ENCODE results near the gene SLC6A4.

DNA sequence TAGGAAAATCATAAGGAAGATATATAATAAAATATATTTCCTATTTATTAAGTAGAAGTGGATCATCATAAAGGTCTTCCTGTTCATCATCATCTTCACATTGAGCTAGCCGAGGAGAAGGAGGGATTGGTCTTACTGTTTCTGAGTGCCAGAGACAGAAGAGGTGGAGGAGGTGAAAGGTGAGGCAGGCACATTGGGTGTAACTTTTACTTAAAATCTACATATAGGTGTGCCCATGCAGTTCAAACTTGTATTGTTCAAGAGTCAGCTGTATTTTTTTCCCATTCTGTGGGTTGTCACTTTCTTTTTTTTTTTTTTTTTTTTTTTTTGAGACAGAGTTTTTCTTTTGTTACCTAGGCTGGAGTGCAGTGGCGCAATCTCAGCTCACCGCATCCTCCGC, 84.0 kb downstream of the SLC6A4 start:
- TF ChIP-seq, protein P1, sequence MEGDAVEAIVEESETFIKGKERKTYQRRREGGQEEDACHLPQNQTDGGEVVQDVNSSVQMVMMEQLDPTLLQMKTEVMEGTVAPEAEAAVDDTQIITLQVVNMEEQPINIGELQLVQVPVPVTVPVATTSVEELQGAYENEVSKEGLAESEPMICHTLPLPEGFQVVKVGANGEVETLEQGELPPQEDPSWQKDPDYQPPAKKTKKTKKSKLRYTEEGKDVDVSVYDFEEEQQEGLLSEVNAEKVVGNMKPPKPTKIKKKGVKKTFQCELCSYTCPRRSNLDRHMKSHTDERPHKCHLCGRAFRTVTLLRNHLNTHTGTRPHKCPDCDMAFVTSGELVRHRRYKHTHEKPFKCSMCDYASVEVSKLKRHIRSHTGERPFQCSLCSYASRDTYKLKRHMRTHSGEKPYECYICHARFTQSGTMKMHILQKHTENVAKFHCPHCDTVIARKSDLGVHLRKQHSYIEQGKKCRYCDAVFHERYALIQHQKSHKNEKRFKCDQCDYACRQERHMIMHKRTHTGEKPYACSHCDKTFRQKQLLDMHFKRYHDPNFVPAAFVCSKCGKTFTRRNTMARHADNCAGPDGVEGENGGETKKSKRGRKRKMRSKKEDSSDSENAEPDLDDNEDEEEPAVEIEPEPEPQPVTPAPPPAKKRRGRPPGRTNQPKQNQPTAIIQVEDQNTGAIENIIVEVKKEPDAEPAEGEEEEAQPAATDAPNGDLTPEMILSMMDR (IDR thresholded peaks at IDR 0.05 in 2 of 3, conservative IDR thresholded peaks at IDR 0.05 in 1 of 3; ENCODE audit: borderline replicate concordance in 1 of 3, insufficient read depth in 1 of 3, low read depth in 2 of 3, low read length in 2 of 3): no peak
- TF ChIP-seq EZH2 (IDR thresholded peaks at IDR 0.05): no peak
- no peak for TF ChIP-seq EGR1 (IDR thresholded peaks at IDR 0.05; ENCODE audit: low read depth)
- no peak for TF ChIP-seq POLR2A (IDR thresholded peaks at IDR 0.05; ENCODE audit: borderline replicate concordance, extremely low read depth, insufficient read depth, insufficient read length)
